H1 (cell line): ENCODE results near the gene PATJ. TPM values are rescaled to one million over a fixed set of nuclear protein-coding genes. Genes with fewer than 3 reads are reported as not detected.

Source experiments
- ASH2L ChIP-seq: fragments of 200-600, 300-600 bp; sonication (generic); IDR thresholded peaks from one replicate; pipeline ENCODE4 v1.7.1; 2017; ENCODE audit warnings: low read length
- BACH1 ChIP-seq: IDR thresholded peaks from 2 replicates; pipeline ENCODE4 v1.6.1; 2012; ENCODE audit warnings: low read length, improper control_type of control experiment
- CHD1 ChIP-seq: IDR thresholded peaks from 2 replicates; pipeline ENCODE4 v1.6.1; 2012; ENCODE audit warnings: low read depth, low read length, improper control_type of control experiment
- CHD2 ChIP-seq: IDR thresholded peaks from 2 replicates; pipeline ENCODE4 v1.6.1; 2012; ENCODE audit warnings: low read length, improper control_type of control experiment
- KDM5A ChIP-seq: fragments of 200-600 bp; IDR thresholded peaks from 2 replicates; pipeline ENCODE4 v1.7.1; 2012; ENCODE audit warnings: mild to moderate bottlenecking, low read length, inconsistent platforms, mixed read lengths
- RAD21 ChIP-seq, 2 experiments: IDR thresholded peaks in 1 of 2; conservative IDR thresholded peaks in 1 of 2; 2 replicates each; pipeline ENCODE4 v1.6.1; 2011; ENCODE audit warnings: low read depth in 2 of 2, low read length in 2 of 2, improper control_type of control experiment in 1 of 2, inconsistent platforms in 1 of 2, mild to moderate bottlenecking in 1 of 2, moderate library complexity in 1 of 2
- RNF2 ChIP-seq: fragments of 200-900, 300-1000 bp; sonication (generic); IDR thresholded peaks from 2 replicates; pipeline ENCODE4 v1.7.1; 2016; ENCODE audit warnings: borderline replicate concordance, low read depth, mild to moderate bottlenecking, antibody characterized with exemption, low read length; ENCODE audit not compliant: poor library complexity, severe bottlenecking; ENCODE audit errors: missing control alignments
- SAP30 ChIP-seq: fragments of 300-600 bp; sonication (generic); IDR thresholded peaks from 2 replicates; pipeline ENCODE4 v1.7.1; 2012; ENCODE audit warnings: low read length, moderate library complexity, mild to moderate bottlenecking, inconsistent platforms; ENCODE audit not compliant: insufficient read depth, insufficient replicate concordance
- ZNF274 ChIP-seq: IDR thresholded peaks from 2 replicates; pipeline ENCODE4 v1.7.0; 2012; ENCODE audit warnings: low read length, borderline replicate concordance; ENCODE audit errors: extremely low read depth
- polyA plus RNA-seq, 7 experiments: library from polyadenylated mRNA; depleted of rRNA in 3 of 7; stranded (reverse) in 5 of 7; unstranded in 2 of 7; fragments of >200 nt in 5 of 7; fragments of 200-250 nt in 2 of 7; gene quantifications; 1 replicate in 5 of 7; 2 replicates in 1 of 7; 4 replicates in 1 of 7; pipeline versions ENCODE4 v1.2.1 to v1.2.3, GENCODE V29; 2011 to 2013; ENCODE audit warnings: missing spikeins in 2 of 7, mixed read lengths in 2 of 7
- total RNA-seq: library from RNA; stranded (reverse); fragmentation: NEBNext Ultra II Directional; extraction: Animal tissue kit (Norgen Biotek cat#: 25700); gene quantifications from 2 replicates; pipeline ENCODE4 v1.2.1, GENCODE V29; 2021
- TF ChIP-seq, protein P1 (sequence below): fragments of 300-600 bp; sonication (generic); IDR thresholded peaks from 2 replicates; pipeline ENCODE4 v1.7.1; 2012; ENCODE audit warnings: low read length, moderate library complexity, mild to moderate bottlenecking, inconsistent platforms; ENCODE audit not compliant: insufficient replicate concordance
- TF ChIP-seq, protein P2 (sequence below): IDR thresholded peaks from 2 replicates; pipeline ENCODE4 v1.6.1; 2011; ENCODE audit warnings: low read depth, mild to moderate bottlenecking, low read length; ENCODE audit not compliant: insufficient read depth

The PATJ gene
- total and polyA plus RNA-seq, 2 of the 8 experiments (the other 6 are each of a cell fraction or from before 2014, with no cell fraction given), result 8.2 to 55.6 TPM

- TF ChIP-seq, protein P1, sequence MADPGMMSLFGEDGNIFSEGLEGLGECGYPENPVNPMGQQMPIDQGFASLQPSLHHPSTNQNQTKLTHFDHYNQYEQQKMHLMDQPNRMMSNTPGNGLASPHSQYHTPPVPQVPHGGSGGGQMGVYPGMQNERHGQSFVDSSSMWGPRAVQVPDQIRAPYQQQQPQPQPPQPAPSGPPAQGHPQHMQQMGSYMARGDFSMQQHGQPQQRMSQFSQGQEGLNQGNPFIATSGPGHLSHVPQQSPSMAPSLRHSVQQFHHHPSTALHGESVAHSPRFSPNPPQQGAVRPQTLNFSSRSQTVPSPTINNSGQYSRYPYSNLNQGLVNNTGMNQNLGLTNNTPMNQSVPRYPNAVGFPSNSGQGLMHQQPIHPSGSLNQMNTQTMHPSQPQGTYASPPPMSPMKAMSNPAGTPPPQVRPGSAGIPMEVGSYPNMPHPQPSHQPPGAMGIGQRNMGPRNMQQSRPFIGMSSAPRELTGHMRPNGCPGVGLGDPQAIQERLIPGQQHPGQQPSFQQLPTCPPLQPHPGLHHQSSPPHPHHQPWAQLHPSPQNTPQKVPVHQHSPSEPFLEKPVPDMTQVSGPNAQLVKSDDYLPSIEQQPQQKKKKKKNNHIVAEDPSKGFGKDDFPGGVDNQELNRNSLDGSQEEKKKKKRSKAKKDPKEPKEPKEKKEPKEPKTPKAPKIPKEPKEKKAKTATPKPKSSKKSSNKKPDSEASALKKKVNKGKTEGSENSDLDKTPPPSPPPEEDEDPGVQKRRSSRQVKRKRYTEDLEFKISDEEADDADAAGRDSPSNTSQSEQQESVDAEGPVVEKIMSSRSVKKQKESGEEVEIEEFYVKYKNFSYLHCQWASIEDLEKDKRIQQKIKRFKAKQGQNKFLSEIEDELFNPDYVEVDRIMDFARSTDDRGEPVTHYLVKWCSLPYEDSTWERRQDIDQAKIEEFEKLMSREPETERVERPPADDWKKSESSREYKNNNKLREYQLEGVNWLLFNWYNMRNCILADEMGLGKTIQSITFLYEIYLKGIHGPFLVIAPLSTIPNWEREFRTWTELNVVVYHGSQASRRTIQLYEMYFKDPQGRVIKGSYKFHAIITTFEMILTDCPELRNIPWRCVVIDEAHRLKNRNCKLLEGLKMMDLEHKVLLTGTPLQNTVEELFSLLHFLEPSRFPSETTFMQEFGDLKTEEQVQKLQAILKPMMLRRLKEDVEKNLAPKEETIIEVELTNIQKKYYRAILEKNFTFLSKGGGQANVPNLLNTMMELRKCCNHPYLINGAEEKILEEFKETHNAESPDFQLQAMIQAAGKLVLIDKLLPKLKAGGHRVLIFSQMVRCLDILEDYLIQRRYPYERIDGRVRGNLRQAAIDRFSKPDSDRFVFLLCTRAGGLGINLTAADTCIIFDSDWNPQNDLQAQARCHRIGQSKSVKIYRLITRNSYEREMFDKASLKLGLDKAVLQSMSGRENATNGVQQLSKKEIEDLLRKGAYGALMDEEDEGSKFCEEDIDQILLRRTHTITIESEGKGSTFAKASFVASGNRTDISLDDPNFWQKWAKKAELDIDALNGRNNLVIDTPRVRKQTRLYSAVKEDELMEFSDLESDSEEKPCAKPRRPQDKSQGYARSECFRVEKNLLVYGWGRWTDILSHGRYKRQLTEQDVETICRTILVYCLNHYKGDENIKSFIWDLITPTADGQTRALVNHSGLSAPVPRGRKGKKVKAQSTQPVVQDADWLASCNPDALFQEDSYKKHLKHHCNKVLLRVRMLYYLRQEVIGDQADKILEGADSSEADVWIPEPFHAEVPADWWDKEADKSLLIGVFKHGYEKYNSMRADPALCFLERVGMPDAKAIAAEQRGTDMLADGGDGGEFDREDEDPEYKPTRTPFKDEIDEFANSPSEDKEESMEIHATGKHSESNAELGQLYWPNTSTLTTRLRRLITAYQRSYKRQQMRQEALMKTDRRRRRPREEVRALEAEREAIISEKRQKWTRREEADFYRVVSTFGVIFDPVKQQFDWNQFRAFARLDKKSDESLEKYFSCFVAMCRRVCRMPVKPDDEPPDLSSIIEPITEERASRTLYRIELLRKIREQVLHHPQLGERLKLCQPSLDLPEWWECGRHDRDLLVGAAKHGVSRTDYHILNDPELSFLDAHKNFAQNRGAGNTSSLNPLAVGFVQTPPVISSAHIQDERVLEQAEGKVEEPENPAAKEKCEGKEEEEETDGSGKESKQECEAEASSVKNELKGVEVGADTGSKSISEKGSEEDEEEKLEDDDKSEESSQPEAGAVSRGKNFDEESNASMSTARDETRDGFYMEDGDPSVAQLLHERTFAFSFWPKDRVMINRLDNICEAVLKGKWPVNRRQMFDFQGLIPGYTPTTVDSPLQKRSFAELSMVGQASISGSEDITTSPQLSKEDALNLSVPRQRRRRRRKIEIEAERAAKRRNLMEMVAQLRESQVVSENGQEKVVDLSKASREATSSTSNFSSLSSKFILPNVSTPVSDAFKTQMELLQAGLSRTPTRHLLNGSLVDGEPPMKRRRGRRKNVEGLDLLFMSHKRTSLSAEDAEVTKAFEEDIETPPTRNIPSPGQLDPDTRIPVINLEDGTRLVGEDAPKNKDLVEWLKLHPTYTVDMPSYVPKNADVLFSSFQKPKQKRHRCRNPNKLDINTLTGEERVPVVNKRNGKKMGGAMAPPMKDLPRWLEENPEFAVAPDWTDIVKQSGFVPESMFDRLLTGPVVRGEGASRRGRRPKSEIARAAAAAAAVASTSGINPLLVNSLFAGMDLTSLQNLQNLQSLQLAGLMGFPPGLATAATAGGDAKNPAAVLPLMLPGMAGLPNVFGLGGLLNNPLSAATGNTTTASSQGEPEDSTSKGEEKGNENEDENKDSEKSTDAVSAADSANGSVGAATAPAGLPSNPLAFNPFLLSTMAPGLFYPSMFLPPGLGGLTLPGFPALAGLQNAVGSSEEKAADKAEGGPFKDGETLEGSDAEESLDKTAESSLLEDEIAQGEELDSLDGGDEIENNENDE, result no peak
- TF ChIP-seq RNF2, result no peak
- no peak for TF ChIP-seq ASH2L
- TF ChIP-seq, protein P2, sequence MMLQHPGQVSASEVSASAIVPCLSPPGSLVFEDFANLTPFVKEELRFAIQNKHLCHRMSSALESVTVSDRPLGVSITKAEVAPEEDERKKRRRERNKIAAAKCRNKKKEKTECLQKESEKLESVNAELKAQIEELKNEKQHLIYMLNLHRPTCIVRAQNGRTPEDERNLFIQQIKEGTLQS, result no peak
- TF ChIP-seq CHD2, result no peak
- TF ChIP-seq KDM5A, result no peak
- TF ChIP-seq BACH1, result no peak
- TF ChIP-seq CHD1, result no peak
- no peak for TF ChIP-seq ZNF274
- TF ChIP-seq RAD21 (IDR thresholded peaks at IDR 0.05 in 1 of 2, conservative IDR thresholded peaks at IDR 0.05 in 1 of 2; ENCODE audit: low read depth in 2 of 2, low read length in 2 of 2), result no peak
- TF ChIP-seq SAP30, result no peak
Observed at GRCh38 chr1:61754545-61754944, 12.3 kb downstream of the PATJ start (continued).
